GM19452 (cell line): ENCODE data around the gene SPINDOC.
"Not testable (repeated sequence)": the region's sequence is repeated elsewhere in the genome, so short reads cannot be mapped to it uniquely, and the experiment has no call there.

Source experiments
- ATAC-seq: cut with Tn5 transposase; IDR thresholded peaks from one replicate; pipeline ENCODE4 v1.9.1; 2021; ENCODE audit not compliant: unreplicated experiment

Gene SPINDOC, protein sequence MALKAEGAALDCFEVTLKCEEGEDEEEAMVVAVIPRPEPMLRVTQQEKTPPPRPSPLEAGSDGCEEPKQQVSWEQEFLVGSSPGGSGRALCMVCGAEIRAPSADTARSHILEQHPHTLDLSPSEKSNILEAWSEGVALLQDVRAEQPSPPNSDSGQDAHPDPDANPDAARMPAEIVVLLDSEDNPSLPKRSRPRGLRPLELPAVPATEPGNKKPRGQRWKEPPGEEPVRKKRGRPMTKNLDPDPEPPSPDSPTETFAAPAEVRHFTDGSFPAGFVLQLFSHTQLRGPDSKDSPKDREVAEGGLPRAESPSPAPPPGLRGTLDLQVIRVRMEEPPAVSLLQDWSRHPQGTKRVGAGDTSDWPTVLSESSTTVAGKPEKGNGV

DNA sequence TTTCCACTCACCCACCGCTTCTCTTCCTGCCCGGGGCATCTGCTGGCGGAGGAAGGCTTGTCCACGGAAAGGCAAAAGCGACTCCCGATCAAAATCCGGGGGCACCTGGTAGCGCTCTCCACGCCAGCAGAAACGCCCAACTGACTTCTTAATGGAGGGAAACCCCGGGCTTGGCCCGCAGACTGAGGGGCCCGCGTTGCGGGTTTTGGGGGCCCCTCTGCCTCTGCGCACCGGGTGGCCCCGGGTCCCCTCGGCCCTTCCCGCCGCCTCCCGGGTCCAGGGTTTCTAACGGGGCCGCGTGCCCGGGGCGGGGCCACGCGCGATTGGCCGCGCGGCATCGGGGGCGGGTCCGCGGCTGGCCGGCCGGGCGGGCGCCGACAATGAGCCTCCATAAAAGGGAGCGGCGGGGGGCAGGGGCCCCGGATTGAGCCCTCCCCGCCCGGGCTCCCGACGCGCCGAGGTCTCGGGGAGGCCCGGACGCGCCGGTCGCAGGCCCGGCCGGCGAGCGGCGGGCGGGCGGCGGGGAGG is at the start of gene SPINDOC:
Gene SPINDOC (plus strand): TSS at position 422 of the 528 bp plus-strand sequence. CDS start 231 bp downstream, outside the sequence.
- peak; percentile 76 for ATAC-seq

DNA sequence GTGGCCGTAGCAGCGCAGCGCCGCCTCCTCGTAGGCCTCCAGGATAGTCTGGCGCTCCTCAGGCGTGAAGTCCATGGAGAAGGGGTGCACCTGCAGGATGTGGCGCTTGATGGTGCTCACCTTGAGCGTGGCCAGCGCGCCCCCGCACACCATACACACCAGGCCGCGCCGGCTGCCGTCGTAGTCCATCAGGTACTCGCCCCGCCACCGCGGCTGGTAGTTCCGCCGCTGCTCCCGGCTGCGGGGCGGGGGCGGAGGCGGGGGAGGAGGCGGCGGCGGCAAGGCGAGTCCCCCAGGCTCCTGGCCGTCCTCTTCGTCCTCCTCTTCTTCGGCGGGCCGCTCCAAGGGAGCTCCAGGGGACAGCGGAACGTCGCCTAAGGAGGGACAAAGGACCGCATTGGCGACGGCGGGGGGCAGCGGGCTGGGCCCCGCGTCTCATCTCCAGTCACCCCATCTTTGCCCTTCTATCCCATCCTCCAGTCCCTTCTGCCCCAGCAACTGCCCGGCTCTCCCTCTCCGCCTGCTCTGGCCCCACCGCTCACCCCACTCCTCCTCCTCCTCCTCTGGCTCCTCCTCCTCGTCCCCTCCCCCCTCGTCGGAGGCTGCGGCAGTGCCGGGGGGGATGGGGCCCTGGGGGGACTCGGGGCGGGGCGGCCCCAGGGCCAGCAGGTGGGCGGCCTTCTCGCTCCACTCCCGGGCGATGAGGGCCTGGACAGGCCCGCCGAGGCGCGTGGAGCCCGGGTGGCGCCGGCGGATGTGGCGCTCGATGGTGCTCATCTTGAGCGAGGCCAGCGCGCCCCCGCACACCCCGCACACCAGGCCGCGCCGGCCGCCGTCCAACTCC is 49.5 kb upstream of the SPINDOC start:
- no peak for ATAC-seq

DNA sequence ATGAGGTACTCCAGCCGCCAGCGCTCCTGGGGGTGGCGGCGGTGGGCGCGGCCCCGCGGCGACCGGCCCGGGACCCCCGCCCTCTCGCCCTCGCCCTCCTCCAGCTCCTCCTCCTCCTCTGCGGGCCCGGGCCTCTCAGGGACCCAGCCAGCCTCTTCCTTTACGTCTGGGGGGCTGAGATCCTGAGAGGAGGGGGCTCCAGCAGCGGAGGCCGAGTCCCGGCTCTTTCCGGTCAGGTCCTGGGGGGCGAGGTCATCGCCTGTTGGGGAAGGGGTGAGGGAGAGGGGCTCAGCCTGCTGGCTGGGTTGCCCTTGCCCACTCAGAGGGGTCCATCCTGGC is 48.9 kb upstream of the SPINDOC start:
- ATAC-seq = no peak

DNA sequence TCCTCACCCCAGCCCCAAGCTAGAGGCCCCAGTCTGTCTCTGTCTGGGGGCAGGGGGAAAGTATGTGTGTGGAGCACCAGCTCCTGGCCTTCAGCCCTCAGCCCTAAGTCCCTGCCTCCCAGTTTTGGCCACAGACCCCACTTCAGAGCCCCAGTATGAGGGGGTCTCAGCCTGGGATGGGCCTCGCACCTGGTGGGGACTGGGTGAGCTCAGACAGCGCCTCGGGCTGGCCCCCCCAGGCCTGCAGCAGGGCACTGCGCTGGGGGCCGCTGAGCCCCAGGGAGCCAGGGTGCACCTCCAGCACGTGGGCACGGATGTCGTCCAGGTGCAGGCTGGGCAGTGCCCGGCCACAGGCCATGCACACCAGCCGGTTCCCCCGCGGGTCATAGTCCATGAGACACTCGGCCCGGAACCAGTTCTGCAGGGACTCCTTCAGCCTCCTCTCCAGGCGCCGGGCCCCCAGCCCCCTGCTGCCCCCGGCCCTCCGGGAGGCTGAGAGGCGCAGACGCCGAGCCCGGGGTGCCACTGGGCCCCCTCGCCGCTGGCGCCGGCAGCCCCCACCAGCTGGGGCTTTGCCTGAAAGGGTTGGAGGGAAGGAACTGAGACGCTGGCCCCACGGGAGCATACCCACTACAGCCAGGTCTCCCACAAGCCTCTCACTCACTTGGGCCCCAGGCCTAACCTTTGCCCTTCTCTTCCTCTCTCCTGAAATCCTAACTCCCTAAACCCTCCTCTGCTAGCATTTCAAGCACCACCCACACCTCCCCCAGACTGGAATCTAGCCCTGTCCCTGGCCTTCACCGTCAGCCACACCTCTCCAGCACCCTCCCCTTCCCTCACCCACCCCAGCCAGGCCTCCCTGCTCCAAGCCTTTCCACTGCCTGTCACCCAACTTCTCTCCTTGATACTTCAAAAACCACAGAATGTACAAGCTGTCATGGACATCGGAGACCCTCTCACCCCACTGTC is 48.3 kb upstream of the SPINDOC start:
- ATAC-seq = no peak

DNA sequence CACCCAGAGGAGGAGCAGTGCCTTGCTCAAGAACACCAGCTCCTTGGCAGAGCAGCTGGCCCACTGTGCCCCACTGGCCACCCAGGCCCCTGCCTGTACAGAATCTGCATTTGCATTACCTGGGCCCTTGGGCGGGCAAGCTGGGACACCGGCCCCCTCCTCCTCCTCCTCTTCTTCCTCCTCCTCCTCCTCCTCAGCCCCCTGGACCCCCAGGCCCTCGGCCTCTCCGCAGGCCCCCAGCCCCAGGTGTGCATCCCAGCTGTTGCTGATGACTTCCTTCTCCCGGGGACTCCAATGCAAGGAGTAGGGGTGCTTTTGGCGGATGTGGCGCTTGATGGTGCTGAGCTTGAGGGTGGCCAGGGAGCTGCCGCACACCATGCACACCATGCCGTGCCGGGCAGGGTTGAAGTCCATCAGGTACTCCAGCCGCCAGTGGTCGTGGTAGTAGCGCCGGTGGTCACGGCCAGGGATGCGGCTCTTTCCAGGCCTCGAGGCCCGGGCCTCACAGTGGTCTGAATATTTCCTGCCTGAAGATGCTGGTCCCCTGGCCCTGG is 47.5 kb upstream of the SPINDOC start:
- no peak for ATAC-seq

DNA sequence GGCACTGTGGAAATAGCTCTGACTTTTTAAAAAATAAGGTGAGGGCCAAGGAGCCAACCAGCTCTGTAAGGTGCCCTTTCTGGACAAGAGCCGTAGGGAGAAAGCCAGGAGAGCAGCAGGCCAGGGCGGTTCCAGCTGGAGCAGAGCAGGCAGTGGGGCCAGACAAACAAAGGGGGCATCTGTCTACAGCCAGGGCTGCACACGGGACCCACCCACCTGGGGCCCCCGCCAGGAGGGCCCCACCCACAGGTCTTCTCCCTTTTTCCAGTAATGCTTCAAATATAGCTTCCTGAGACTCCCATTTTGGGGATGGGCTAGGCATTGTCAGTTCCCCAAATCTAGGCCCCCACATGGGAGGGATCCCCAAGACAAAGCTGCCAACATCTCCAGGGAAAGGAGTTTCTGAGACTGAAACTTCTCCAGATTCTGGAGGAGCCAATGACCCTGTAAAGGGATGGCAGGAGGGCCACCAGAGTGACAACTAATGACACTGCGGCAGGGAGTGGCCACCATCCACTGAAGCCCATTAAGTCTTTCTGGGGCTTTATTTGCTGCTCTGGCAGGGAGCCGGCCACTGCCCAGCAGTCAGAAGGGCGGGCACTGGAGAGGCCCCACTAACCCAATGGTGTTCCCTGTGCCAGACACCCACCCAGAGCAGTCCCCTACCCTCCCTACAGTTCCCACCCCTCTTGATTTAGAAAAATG is 46.6 kb upstream of the SPINDOC start:
- ATAC-seq = no peak

DNA sequence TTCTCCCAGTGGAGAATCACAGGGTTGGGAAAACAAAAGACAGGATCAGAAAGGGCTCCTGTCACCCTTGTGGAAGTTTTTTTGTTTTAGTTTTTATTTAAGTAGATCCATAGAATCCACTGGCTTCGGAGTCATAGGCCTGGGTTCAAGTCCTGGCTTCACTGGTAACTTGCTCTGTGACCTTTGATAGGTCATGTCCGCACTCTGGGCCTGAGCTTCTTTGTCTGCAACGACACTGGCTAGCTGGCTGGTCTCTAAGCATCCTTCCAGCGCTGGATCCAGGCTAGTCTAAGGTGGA is 46.0 kb upstream of the SPINDOC start:
- no peak for ATAC-seq

DNA sequence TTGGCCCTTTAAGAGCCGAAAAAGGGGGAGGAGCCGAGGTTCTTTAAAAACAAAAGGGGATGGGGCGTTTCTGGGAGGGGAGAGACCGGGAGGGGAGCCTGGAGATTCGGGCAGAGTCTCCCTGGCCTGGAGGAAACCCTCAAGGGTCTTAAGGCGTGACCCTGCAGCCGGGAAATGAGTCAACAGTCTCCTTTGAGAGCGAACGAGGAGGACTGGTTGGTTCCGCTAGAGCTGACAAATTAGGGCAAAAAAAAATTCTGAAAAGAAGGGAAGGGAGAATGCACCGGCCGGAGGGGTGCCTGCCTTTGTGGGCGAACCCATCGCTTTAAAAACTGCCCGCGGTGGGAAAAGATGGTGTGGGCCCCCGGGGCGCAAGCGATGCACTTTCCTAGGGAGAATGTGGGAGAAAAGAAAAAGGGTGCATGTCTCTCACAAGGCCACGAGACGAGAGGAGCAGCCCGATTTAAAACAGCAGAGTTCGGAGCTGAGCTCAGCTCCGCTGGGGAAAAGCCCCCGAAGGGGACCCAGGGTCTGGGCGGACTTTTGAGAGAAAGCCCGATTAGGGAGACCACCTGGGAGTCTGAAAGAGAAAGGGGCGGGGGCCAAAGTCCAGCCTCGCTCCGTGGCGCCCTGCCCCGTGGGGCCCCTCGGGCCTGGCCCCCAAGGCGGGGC is 45.6 kb upstream of the SPINDOC start:
- ATAC-seq = peak; percentile 8

DNA sequence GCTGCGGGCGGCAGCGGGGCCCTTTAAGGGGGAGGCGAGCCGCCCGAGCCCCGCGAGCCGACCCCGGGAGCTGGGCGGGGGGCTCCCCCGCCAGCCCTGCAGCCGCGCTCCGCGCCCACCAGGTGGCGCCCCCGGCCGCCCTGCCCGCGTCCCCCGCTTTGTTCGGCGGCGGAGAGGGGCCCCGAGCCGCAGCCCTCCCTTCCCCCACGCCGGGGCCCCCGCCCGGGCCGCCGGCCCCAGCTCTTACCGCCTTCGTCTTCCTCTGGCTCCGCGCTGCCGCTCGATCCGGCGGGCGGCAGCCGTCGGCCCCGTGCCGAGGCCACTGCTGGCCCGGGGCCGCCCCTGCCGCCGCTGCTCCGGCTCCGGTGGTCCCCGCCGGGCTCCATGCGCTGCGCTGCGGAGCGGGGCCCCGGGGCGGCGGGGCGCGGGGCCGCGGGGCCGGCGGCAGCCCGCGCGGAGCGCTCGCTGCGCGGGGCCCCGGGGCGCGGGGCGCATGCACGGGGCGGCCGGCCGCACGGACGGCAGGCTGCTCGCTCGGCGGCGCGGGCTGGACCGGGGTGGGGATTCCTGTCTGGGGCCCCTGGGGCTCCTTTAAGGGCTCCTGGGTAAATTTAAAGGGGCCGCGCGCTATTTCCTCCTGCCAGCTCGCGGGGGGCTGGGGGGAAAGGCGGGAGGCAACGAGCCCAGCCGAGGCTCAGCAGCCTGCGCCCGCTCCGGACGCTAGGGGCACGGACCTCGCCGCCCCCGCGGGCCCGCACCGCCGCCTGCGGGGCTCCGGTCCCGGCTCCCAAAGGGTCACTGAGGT is 44.8 kb upstream of the SPINDOC start, which contains the start of gene ZFTA:
Gene ZFTA (minus strand): TSS at position 539 of the 805 bp plus-strand sequence. CDS start 153 bp downstream, at position 386.
- peak; percentile 51 for ATAC-seq

DNA sequence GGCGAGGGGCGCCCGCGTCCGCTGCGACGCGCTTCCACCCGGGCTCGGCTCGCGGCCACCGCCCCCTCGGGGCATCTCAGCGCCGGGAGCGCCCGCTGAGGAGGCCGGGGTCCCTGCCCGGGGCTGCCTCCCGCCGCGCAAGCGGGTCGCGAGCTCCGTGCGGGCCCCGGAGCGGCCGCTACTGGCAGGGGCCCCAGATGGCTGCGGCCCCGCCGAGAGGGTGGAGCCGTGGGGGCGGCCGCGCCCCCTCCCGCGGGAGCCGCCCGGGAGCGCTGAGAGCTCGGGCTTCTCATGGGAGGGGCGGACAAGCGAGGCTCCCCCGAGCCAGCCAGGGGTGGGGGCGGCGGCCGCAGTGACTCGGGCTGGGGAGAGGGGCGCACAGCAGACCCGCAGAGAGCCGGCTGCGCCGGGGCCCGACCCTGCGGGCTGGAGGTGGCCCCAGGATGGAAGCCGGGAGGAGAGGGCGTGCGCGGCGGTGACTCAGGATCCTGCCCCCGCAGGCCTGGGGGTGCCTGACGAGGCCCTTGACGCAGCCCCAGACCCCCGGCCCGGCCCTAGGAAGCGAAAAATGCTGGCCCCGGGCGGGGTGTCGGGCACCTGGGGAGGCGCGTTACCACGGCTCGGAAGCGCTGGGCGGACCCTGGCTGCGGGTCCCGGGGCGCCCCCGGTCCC is 44.1 kb upstream of the SPINDOC start:
- peak; percentile 34 for ATAC-seq

DNA sequence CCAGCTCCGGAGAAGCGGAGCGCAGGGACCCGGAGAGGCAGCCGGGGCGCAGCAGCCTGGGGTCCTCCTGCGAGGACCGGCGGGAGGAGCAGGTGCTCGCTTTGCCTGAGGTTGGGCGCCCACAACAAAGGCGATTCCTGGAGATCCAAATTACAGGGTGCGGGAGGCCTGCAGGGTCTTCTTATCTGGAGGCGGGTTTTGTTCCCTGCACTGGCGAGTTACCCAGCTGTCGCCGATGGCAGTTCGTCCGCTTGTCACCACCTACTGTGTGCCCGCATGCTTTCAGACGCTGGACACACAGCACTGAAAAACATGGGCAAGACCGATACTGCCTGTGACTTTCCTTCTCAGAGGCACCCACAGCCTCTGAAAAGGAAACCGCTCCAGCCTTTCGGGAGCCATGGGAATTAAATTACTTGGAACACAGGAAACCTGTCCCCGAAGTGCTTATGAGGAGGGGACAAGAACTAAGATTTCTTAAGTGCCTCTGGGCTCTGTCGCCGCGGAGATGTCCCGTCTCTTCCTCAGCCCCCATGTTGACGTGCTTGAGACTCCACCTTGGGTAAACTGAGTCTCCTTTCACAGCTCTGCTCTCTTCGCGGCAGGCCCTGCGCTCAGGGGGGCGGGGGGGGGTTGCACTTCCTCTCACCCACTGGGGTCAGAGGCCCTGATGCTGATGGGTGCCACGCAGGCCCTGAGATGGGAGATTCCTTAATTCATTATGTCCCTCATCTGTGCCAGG is 43.4 kb upstream of the SPINDOC start:
- no peak for ATAC-seq

DNA sequence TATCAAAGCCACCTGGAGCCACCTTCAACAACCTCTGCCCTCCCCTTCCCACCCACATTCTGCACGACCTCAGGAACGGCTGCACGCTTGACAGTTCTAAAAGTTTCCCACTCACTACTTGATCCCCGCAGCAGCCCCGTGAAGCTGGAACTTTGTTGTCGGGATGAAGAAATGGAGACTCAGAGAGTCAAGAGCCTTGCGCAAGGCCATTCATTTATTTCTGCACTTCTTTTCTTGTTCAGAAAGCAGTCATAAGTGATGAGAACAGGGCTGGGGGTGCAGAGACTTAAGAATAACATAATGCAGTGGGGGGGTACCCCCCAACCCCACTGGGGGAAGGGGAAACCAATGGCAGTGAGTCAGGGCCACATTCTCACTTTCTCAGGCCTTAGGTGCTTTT is 42.5 kb upstream of the SPINDOC start:
- no peak for ATAC-seq

DNA sequence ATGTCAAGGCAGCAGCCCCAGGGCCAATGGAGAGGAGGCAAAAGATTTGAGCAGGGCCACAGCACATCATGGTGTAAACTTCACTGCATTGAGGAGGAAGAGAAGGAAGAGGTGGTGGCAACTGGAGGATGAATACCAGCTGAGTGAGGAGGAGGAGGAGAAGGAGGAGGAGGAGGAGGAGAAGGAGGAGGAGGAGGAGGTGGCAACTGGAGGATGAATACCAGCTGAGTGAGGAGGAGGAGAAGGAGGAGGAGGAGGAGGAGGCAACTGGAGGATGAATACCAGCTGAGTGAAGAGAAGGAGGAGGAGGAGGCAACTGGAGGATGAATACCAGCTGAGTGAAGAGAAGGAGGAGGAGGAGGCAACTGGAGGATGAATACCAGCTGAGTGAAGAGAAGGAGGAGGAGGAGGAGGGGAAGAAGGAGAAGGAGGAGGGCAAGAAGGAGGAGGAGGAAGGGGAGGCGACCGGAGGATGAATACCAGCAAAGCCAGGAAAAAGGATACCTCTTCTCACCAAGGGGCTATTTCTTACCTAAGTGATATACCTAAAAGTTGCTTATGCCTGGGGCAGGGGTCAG is 41.4 kb upstream of the SPINDOC start:
- ATAC-seq = not testable (repeated sequence)

DNA sequence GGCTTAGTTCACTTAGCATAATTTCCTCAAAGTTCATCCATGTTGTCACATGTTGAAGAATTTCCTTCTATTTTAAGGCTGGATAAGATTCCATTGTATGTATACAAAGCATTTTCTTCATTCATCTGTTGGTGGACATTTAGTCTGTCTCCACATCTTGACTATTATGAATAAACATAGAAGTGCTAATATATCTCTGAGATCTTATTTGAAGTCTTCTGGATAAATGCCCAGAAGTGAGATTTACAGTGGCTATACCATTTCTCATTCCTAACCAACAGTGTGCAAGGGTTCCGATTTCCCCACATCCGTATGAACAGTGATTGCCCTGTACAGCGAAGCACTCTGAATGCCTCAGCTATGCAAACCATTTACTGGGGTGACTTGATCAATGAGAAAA is 38.1 kb upstream of the SPINDOC start:
- no peak for ATAC-seq

DNA sequence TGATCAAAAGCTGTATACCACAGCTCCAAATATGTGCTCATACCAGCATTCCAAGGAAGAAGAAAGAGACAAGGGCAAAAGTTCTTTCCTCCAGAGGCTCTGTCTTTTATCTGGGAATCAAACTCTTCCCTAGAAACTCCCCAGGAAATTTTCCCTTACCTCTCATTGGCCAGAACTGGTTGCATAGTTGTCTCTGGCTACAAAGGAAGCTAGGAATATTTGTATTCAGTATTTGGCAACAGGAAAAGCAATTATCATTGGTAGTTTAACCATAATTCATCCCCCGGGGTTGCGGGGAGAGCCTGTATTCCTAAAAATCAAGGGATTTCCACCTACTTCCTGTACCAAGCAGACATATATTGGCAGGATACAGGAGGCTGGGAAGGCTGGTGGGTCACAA is 34.2 kb upstream of the SPINDOC start:
- ATAC-seq = no peak

DNA sequence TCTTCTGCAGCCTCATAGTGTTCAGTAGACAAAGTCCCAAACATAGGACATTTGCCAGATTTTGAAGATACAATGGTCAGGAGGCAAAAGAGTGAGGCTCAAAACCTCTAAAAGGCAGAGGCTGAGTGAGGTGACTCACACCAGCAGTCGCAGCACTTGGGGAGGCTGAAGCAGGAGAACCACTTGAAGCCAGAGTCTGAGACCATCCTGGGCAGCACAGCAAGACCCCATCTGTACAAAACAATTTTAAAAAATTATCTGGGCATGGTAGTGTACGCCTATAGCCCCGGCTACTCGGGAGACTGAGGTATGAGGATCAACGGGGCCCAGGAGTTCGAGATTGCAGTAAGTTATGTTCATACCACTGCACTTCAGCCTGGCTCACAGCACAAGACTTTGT is 30.5 kb upstream of the SPINDOC start:
- no peak for ATAC-seq
